Aorta (tissue), 5 donors: ENCODE data around the gene EPHA4. TPM values are rescaled to one million over a fixed set of nuclear protein-coding genes. Genes with fewer than 3 reads are reported as not detected.

Experiments
- ATAC-seq: fragments of 200-7000 bp; cut with Tn5 transposase; one replicate; pipeline ENCODE4 v1.9.1; 2022; ENCODE audit warnings: moderate library complexity; ENCODE audit not compliant: low FRiP score
- DNase-seq, 2 donors: peaks; one replicate each; pipeline ENCODE4 v3.0.0-alpha.2; 2020
- H3K27ac ChIP-seq, 2 donors: one replicate each; pipeline ENCODE4 v1.5.1; 2013; ENCODE audit warnings: low read length in 2 of 2, mild to moderate bottlenecking in 2 of 2, moderate library complexity in 2 of 2, control low read depth in 1 of 2, inconsistent platforms in 1 of 2, low read depth in 1 of 2
- H3K27me3 ChIP-seq, 2 donors: one replicate each; pipeline ENCODE4 v1.6.1; 2013; ENCODE audit warnings: control low read depth in 1 of 2, low read length in 1 of 2, mild to moderate bottlenecking in 1 of 2, moderate library complexity in 1 of 2; ENCODE audit not compliant: insufficient read depth in 2 of 2, control insufficient read depth in 1 of 2
- H3K36me3 ChIP-seq, 2 donors: one replicate each; pipeline ENCODE4 v1.6.1; 2013; ENCODE audit warnings: control low read depth in 1 of 2, low read length in 1 of 2, mild to moderate bottlenecking in 1 of 2; ENCODE audit not compliant: insufficient read depth in 2 of 2, control insufficient read depth in 1 of 2
- H3K4me1 ChIP-seq, 2 donors: one replicate each; pipeline ENCODE4 v1.6.1; 2013; ENCODE audit warnings: low read length in 2 of 2, control low read depth in 1 of 2, mild to moderate bottlenecking in 1 of 2, moderate library complexity in 1 of 2; ENCODE audit not compliant: insufficient read depth in 2 of 2, control insufficient read depth in 1 of 2
- H3K4me3 ChIP-seq, 2 donors: one replicate each; pipeline ENCODE4 v1.5.1; 2013; ENCODE audit warnings: low read length in 2 of 2, control low read depth in 1 of 2, mild to moderate bottlenecking in 1 of 2
- H3K9me3 ChIP-seq: one replicate; pipeline ENCODE4 v1.6.1; 2013; ENCODE audit warnings: mild to moderate bottlenecking, low read length; ENCODE audit not compliant: control insufficient read depth
- WGBS, 2 donors: extraction: QIAGEN DNeasy Blood & Tissue Kit; methylation state at CpG; one replicate each; pipeline ENCODE4 v1.1.7; 2013; 5-methylcytosine and 5-hydroxymethylcytosine counted together
- intact Hi-C, 2 donors: fragments of 100-400 bp; cut with DNase I; formaldehyde crosslinking; loops; one replicate each; pipeline versions ENCODE4 v1.14.2 to v1.15.0; 2022
- polyA plus RNA-seq, 2 donors: library from polyadenylated mRNA; stranded (reverse); fragments of 200-250 nt; gene quantifications; one replicate each; pipeline ENCODE4 v1.2.3, GENCODE V29; 2013
- total RNA-seq, 2 donors: library from RNA; stranded (reverse); fragmentation: NEBNext Ultra II Directional; extraction: Animal tissue kit (Norgen Biotek cat#: 25700); gene quantifications; one replicate each; pipeline ENCODE4 v1.2.1, GENCODE V29; 2021
- donor health status: healthy with polysubstance abuse.
- donor health status: Bipolar disorder and iron deficiency.
- donor health status: DM: no; HTN: no; CAD: no.
- donor health status: DM: no; HTN: no; CAD: no.
- donor health status: DM: yes; HTN: yes; CAD: no.

The EPHA4 gene
- total and polyA plus RNA-seq, 4 donors = 2.9 to 32.1 (median 12.6) TPM

DNA sequence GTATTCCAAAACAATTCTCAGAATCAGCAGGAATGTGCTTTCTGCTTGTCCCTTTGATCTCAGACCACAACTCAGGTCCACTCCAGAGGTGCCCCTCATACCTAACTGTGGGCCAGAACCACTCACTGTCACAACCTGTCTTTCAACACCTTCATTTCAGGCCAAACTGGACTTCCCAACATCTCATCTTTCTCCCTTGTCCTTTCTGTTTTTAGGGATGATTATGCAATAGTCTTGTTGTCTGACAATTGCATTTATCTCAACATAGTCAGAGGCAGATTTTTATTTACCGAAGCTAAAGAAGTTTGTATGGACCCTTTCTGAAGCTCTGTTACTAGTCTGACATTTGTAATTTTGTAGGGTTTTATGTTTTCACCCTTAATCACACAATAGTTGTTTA, 95.9 kb downstream of the EPHA4 start:
- WGBS, 2 donors = 94 to 95% methylated on average over 1 of the region's 1 CpG
- no peak for ATAC-seq

DNA sequence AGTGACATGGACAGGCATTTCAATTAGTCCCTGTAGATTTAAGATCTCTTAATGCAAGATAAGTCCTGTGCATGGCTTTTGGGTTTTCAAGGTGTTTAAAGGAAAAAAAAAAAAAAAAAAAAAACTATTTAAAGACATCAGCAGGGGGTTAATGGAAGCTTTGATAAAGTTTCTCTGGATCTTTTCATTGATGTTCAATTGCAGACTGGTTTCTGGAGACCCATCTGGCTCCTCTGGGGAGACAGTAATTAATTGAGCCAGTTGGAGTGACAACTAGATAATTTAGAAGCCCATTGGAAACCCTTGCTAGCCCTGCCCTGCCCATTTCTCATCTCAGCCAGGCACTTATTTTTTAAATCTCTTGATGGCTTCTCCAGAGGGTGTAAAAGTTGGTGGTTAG, 98.7 kb downstream of the EPHA4 start:
- peaks cover 0 to 13% of the 10 kb centered on the region in 2 donors for H3K4me1 ChIP-seq

More for the DNA sequence above, 95.9 kb downstream of the EPHA4 start:
- no peak for DNase-seq
- no peaks in the 10 kb centered on the region for H3K9me3 ChIP-seq
- H3K4me3 ChIP-seq = no peak overlapping the region
- peaks cover 0 to 2% of the 10 kb centered on the region in 2 donors for H3K36me3 ChIP-seq
- H3K27me3 ChIP-seq = no peaks in the 10 kb centered on the region
- H3K27ac ChIP-seq = no peak overlapping the region
- intact Hi-C loops = no loop called here
- peaks cover 3 to 18% of the 10 kb centered on the region in 2 donors for H3K4me1 ChIP-seq

DNA sequence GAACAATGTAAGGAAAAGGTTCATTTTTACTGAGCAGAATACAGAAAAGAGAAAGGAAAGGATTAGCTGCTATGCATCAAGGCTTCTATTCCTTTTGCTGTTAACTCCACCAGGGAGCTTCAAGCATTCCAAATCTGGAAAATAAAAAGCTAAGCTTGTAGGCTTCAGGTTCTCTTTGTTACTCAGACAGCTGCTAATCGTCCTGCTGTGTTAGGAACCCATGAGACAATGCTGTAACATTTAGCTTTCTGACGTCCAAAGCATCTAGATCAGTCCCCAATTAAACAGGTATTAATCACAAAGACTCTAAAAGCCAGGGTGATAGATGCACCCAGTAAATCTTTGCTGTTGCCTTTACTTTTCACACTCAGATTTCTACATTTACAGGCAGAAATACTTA, 103.8 kb downstream of the EPHA4 start:
- ATAC-seq = no peak
- H3K4me1 ChIP-seq = no peaks in the 10 kb centered on the region
- no peaks in the 10 kb centered on the region for H3K36me3 ChIP-seq
- 44 to 52% methylated on average over 2 of the region's 2 CpGs for WGBS, 2 donors
- no peak for DNase-seq
- H3K9me3 ChIP-seq = no peaks in the 10 kb centered on the region
- H3K27me3 ChIP-seq = no peaks in the 10 kb centered on the region
- no peak overlapping the region for H3K4me3 ChIP-seq
- intact Hi-C loops = no loop called here
- no peak overlapping the region for H3K27ac ChIP-seq

More for the DNA sequence above, 98.7 kb downstream of the EPHA4 start:
- Histone ChIP-seq H3K27me3 (no peaks in the 10 kb centered on the region), H3K27ac (no peak overlapping the region), H3K9me3 (no peaks in the 10 kb centered on the region), H3K4me3 (no peak overlapping the region), H3K36me3 (peaks cover 0 to 2% of the 10 kb centered on the region in 2 donors)
- ATAC-seq = no peak
- DNase-seq = no peak
- intact Hi-C loops = no loop called here

DNA sequence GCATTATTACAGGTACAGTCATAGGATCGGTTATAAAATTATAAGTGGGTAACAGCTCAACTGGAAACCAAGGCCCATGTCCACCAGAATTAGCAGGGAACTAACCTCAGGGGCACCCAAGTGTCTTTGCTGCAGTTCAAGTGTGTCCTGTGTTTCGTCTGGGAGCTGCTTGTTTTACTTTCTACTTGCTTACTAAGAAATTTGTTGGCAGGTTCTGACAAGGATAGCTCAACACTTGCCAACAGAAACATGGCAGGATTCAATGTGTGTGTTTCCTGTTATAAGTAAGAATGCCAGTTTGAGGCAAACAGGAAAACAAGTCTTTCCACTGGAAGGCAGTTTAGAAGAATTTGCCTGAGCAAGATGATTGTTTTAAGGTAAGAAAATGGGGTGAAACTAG, 104.5 kb downstream of the EPHA4 start:
- H3K27me3 ChIP-seq = no peaks in the 10 kb centered on the region
- WGBS, 2 donors = 13 to 17% methylated on average over 2 of the region's 2 CpGs
- no peak overlapping the region for H3K4me3 ChIP-seq
- intact Hi-C loops = no loop called here
- no peaks in the 10 kb centered on the region for H3K4me1 ChIP-seq
- ATAC-seq (peak; percentile 55), DNase-seq (no peak)
- no peaks in the 10 kb centered on the region for H3K9me3 ChIP-seq
- no peaks in the 10 kb centered on the region for H3K36me3 ChIP-seq
- no peak overlapping the region for H3K27ac ChIP-seq

DNA sequence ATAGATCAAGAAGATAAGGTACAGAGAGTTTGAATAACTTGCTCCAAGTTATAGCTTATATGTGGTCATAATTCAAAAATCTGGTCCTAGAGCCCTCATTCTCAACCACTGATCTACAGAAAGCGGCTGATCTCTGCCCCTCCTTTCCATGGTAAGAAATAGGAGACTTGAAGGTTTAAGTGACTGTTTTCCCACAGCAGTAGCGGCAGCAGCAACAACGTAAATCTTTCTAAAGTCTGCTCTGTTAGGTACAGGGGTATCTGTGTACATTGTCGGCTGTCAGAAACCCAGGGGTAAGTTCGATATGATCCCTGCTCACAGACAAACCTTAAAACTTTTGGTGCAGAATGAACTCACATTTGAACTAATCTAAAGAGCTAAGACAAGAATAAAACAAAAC, 105.4 kb downstream of the EPHA4 start:
- intact Hi-C loops = no loop called here
- H3K9me3 ChIP-seq = no peaks in the 10 kb centered on the region
- 96 to 97% methylated on average over 5 of the region's 5 CpGs for WGBS, 2 donors
- ATAC-seq (no peak), DNase-seq (no peak)
- no peaks in the 10 kb centered on the region for H3K27me3 ChIP-seq
- no peaks in the 10 kb centered on the region for H3K4me1 ChIP-seq
- H3K36me3 ChIP-seq = no peaks in the 10 kb centered on the region
- no peak overlapping the region for H3K27ac ChIP-seq
- H3K4me3 ChIP-seq = no peak overlapping the region

DNA sequence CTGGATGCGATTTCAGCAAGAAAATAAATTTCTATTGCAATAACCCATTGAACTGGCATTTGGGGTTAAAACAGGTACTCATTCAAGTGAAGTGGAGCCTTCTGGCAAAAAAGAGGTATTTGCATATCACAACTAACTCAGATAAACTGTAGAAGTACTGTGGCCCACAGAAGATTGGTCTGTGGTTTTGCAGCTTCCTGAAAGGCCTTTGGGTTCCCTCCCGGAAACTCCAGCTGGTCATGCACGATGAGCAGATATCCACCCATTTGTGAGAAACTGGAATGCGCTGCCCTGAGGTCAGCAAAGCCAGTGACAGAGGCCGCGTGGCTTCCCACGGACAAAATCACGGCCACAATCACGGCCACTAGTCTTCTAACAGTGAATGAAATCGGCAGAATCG, 106.3 kb downstream of the EPHA4 start:
- Histone ChIP-seq H3K27me3 (no peaks in the 10 kb centered on the region), H3K4me1 (no peaks in the 10 kb centered on the region), H3K27ac (no peak overlapping the region), H3K9me3 (no peaks in the 10 kb centered on the region), H3K4me3 (no peak overlapping the region), H3K36me3 (no peaks in the 10 kb centered on the region)
- intact Hi-C loops = no loop called here
- 95 to 96% methylated on average over 11 of the region's 11 CpGs for WGBS, 2 donors
- ATAC-seq (no peak), DNase-seq (peak in 1 of 2 donors; percentile 48)

DNA sequence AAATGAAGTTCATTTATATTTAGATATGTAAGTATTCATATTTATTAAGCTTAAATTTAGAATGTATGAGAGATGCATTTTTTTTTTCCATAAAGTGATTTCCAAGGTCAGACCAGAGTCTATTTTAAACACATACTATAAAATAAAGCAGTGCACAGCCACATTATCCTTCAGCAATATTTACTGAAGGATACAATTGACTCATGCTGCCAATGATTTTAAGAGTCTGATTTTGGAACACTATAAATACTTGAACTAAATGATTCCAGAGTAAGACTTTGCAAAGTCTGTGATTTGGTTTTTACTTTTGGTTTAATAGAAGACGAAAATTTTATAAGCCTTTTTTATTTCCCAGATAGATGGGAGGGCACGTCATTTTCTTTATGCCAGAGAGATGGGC, 107.1 kb downstream of the EPHA4 start:
- Histone ChIP-seq H3K27me3 (no peaks in the 10 kb centered on the region), H3K9me3 (no peaks in the 10 kb centered on the region), H3K27ac (no peak overlapping the region), H3K36me3 (no peaks in the 10 kb centered on the region), H3K4me1 (no peaks in the 10 kb centered on the region), H3K4me3 (no peak overlapping the region)
- intact Hi-C loops = no loop called here
- no peak for ATAC-seq
- DNase-seq = no peak
- 35 to 64% methylated on average over 2 of the region's 2 CpGs for WGBS, 2 donors

DNA sequence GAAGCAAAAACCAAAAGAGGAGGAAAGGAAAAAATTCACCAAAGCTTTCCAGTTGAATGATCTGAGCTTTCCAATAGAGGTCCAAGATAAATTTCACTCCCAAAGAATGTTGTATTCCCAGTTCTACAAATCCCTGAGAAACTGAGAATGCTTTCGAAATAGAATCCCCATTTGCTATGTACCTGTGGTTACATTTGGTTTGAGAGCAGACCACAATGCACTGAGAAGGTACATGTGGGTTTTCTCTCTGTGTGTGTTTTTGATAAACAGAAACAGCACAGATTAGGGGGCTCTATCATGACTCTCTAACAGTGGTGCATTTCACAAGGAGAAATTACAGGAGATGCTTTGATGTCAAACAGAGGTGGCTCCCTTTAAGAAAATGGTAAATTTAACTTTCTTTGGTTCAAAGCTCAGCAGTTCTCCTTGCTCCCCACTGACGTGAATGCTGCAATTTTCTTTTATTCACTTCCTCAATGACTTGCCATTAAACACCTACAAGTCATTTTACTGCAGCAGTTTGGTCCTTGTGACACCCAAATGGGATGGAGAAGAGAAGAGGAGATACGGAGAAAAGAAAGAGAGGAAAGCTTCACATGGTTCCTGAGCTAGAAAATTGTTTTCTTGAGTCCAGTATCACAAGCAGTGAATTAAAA, 108.7 kb downstream of the EPHA4 start:
- Histone ChIP-seq H3K9me3 (no peaks in the 10 kb centered on the region), H3K4me3 (no peak overlapping the region), H3K27me3 (no peaks in the 10 kb centered on the region), H3K27ac (no peak overlapping the region), H3K4me1 (no peaks in the 10 kb centered on the region), H3K36me3 (no peaks in the 10 kb centered on the region)
- intact Hi-C loops = no loop called here
- no peak for ATAC-seq
- WGBS, 2 donors = 84 to 85% methylated on average over 3 of the region's 3 CpGs
- DNase-seq = no peak

DNA sequence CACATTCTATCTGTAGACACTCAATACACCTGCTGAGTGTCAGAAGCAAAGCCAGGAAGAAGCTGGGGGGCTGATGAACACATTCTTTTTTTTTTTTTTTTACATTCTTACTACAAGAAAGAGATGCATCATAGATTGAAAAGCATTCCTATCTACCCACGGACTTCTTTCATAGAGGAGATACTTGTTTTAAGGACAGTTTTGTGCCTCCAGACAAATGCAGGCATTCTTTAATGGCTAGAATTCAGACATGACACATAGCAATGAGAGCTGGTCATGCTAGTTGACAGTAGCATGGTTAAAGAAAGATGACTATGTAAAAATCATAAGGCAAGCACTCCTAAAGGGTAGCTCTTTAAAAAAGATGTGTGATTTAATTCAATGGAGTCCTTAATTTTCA, 110.2 kb downstream of the EPHA4 start:
- ATAC-seq = no peak
- Histone ChIP-seq H3K36me3 (no peaks in the 10 kb centered on the region), H3K27me3 (no peaks in the 10 kb centered on the region), H3K9me3 (no peaks in the 10 kb centered on the region), H3K4me3 (no peak overlapping the region), H3K4me1 (no peaks in the 10 kb centered on the region), H3K27ac (no peak overlapping the region)
- DNase-seq = no peak
- 95 to 99% methylated on average over 1 of the region's 1 CpG for WGBS, 2 donors
- intact Hi-C loops = no loop called here
